Non-pigmented ciliary epithelial cell (primary cell): ENCODE measurements around the gene DHRS12.
"Not testable (repeated sequence)": the region's sequence is repeated elsewhere in the genome, so short reads cannot be mapped to it uniquely, and the experiment has no call there.

ENCODE experiments used
- DNase-seq: peaks from one replicate; pipeline ENCODE4 v3.0.0-alpha.2; 2010; ENCODE audit warnings: low read depth

The DHRS12 gene

GRCh38 chr13:51828730-51829567 is 25.0 kb upstream of the DHRS12 start:
- DNase-seq = no peak

- DNase-seq = no peak
Observed at GRCh38 chr13:51827254-51827653, 23.3 kb upstream of the DHRS12 start.

GRCh38 chr13:51826606-51827005 is 22.6 kb upstream of the DHRS12 start:
- DNase-seq = no peak

GRCh38 chr13:51825681-51826254 is 21.8 kb upstream of the DHRS12 start:
- no peak for DNase-seq

GRCh38 chr13:51825165-51825592 is 21.2 kb upstream of the DHRS12 start:
- no peak for DNase-seq

- not testable (repeated sequence) for DNase-seq
Observed at GRCh38 chr13:51824712-51825111, 20.7 kb upstream of the DHRS12 start.

- no peak for DNase-seq
Observed at GRCh38 chr13:51823863-51824262, 19.9 kb upstream of the DHRS12 start.

GRCh38 chr13:51823359-51823758 is 19.4 kb upstream of the DHRS12 start:
- DNase-seq = no peak

GRCh38 chr13:51822106-51822815 is 18.3 kb upstream of the DHRS12 start:
- DNase-seq = no peak

- DNase-seq = no peak
Observed at GRCh38 chr13:51821606-51822005, 17.6 kb upstream of the DHRS12 start.

- no peak for DNase-seq
Observed at GRCh38 chr13:51820016-51820597, 16.1 kb upstream of the DHRS12 start.

- DNase-seq = no peak
Observed at GRCh38 chr13:51819544-51819943, 15.6 kb upstream of the DHRS12 start.

- no peak for DNase-seq
Observed at GRCh38 chr13:51818781-51819511, 15.0 kb upstream of the DHRS12 start.

GRCh38 chr13:51818276-51818675 is 14.3 kb upstream of the DHRS12 start:
- no peak for DNase-seq

- no peak for DNase-seq
Observed at GRCh38 chr13:51817717-51818116, 13.8 kb upstream of the DHRS12 start.

GRCh38 chr13:51816604-51817249 is 12.8 kb upstream of the DHRS12 start:
- DNase-seq = no peak

- no peak for DNase-seq
Observed at GRCh38 chr13:51815848-51816247, 11.9 kb upstream of the DHRS12 start.

GRCh38 chr13:51814825-51815650 is 11.1 kb upstream of the DHRS12 start:
- DNase-seq = no peak

GRCh38 chr13:51814071-51814470 is 10.1 kb upstream of the DHRS12 start:
- DNase-seq = no peak

- DNase-seq = no peak
Observed at GRCh38 chr13:51811920-51812451, 8.0 kb upstream of the DHRS12 start.
